Endothelial cell (in vitro differentiated cells): ENCODE results near the gene SMNDC1. TPM values are rescaled to one million over a fixed set of nuclear protein-coding genes. Genes with fewer than 3 reads are reported as not detected.
A peak's percentile ranks its signal among the peaks of the same experiment; 100 is the strongest.

Source experiments
- DNase-seq: peaks from one replicate; pipeline ENCODE4 v3.0.0; 2021; ENCODE audit warnings: low spot score
- H3K27ac Mint-ChIP-seq: one replicate; pipeline ENCODE4 v1.8.0; 2021; ENCODE audit warnings: mixed read lengths, inconsistent platforms; ENCODE audit not compliant: unreplicated experiment
- H3K27me3 Mint-ChIP-seq: one replicate; pipeline ENCODE4 v1.8.0; 2021; ENCODE audit warnings: mild to moderate bottlenecking, moderate library complexity, mixed read lengths, inconsistent platforms; ENCODE audit not compliant: unreplicated experiment
- H3K36me3 Mint-ChIP-seq: one replicate; pipeline ENCODE4 v1.8.0; 2021; ENCODE audit warnings: mild to moderate bottlenecking, low read depth, mixed read lengths, inconsistent platforms; ENCODE audit not compliant: unreplicated experiment
- H3K4me1 Mint-ChIP-seq: one replicate; pipeline ENCODE4 v1.8.0; 2021; ENCODE audit warnings: mild to moderate bottlenecking, mixed read lengths, inconsistent platforms; ENCODE audit not compliant: unreplicated experiment
- H3K4me3 Mint-ChIP-seq: one replicate; pipeline ENCODE4 v1.8.0; 2021; ENCODE audit warnings: mild to moderate bottlenecking, mixed read lengths, inconsistent platforms; ENCODE audit not compliant: unreplicated experiment
- H3K9me3 Mint-ChIP-seq: one replicate; pipeline ENCODE4 v1.8.0; 2021; ENCODE audit warnings: mixed read lengths, inconsistent platforms; ENCODE audit not compliant: unreplicated experiment
- CTCF ChIP-seq: fragments of 200-600 bp; sonication (generic); IDR thresholded peaks from one replicate; pipeline ENCODE4 v1.5.0; 2021; ENCODE audit warnings: antibody characterized with exemption; ENCODE audit not compliant: unreplicated experiment
- total RNA-seq: library from RNA; stranded (reverse); fragmentation: NEBNext Ultra II Directional; extraction: Animal tissue kit (Norgen Biotek cat#: 25700); gene quantifications from one replicate; pipeline ENCODE4 v1.2.1, GENCODE V29; 2021; ENCODE audit not compliant: unreplicated experiment

The SMNDC1 gene
- total RNA-seq, 1 donor from 2014 or later = 35.4 TPM

GRCh38 chr10:110285501-110285900, 19.2 kb downstream of the SMNDC1 start:
- no peaks in the 10 kb centered on the region for H3K36me3 Mint-ChIP-seq
- no peaks in the 10 kb centered on the region for H3K27me3 Mint-ChIP-seq
- no peak overlapping the region for H3K27ac Mint-ChIP-seq
- H3K4me3 Mint-ChIP-seq = no peak overlapping the region
- no peaks in the 10 kb centered on the region for H3K4me1 Mint-ChIP-seq
- no peak for TF ChIP-seq CTCF
- DNase-seq = no peak
- H3K9me3 Mint-ChIP-seq = no peaks in the 10 kb centered on the region

- no peaks in the 10 kb centered on the region for H3K36me3 Mint-ChIP-seq
- DNase-seq = no peak
Measured at GRCh38 chr10:110284262-110284661, 20.5 kb downstream of the SMNDC1 start.

GRCh38 chr10:110279407-110279986, 25.2 kb downstream of the SMNDC1 start:
- Mint-ChIP-seq H3K4me1 (no peaks in the 10 kb centered on the region), H3K4me3 (no peak overlapping the region), H3K27ac (no peak overlapping the region), H3K9me3 (no peaks in the 10 kb centered on the region), H3K36me3 (no peaks in the 10 kb centered on the region), H3K27me3 (no peaks in the 10 kb centered on the region)
- peak; percentile 47 for DNase-seq
- peak; percentile 45 for TF ChIP-seq CTCF

More at GRCh38 chr10:110284262-110284661, 20.5 kb downstream of the SMNDC1 start:
- Mint-ChIP-seq H3K27me3 (no peaks in the 10 kb centered on the region), H3K27ac (no peak overlapping the region), H3K4me3 (no peak overlapping the region), H3K9me3 (no peaks in the 10 kb centered on the region), H3K4me1 (no peaks in the 10 kb centered on the region)
- no peak for TF ChIP-seq CTCF

- Mint-ChIP-seq H3K36me3 (no peaks in the 10 kb centered on the region), H3K9me3 (no peaks in the 10 kb centered on the region), H3K27me3 (no peaks in the 10 kb centered on the region), H3K27ac (no peak overlapping the region), H3K4me3 (no peak overlapping the region), H3K4me1 (no peaks in the 10 kb centered on the region)
- DNase-seq = no peak
- no peak for TF ChIP-seq CTCF
Measured at GRCh38 chr10:110278562-110279406, 25.9 kb downstream of the SMNDC1 start.

GRCh38 chr10:110277591-110277990, 27.1 kb downstream of the SMNDC1 start:
- Mint-ChIP-seq H3K9me3 (no peaks in the 10 kb centered on the region), H3K4me3 (no peak overlapping the region), H3K27me3 (no peaks in the 10 kb centered on the region), H3K4me1 (no peaks in the 10 kb centered on the region), H3K36me3 (no peaks in the 10 kb centered on the region), H3K27ac (no peak overlapping the region)
- TF ChIP-seq CTCF = no peak
- no peak for DNase-seq
